Measurements from ENCODE around the gene HTRA3.
A peak's percentile ranks its signal among the peaks of the same experiment; 100 is the strongest.

Gene HTRA3

DNA sequence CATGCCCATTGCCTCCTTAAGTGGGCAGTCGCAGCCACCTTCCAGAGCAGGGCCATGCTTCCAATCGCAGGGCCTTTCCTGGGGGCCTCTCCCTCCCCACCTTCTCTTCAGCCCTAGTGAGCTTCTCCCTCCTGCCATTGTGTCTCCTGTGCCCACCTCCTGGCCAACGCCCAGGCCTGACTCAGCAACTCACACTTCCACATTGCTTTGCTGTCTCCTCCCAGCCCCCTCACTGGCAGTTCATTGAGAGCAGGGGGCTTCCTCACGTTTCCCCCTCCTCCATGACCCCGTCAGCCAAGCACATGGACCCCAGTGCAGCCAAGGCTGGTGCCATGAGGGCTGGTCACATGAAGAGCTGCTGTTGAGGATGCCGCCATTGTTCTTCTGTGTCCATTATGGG, 25.9 kb downstream of the HTRA3 start:
- TF ChIP-seq, protein P1, sequence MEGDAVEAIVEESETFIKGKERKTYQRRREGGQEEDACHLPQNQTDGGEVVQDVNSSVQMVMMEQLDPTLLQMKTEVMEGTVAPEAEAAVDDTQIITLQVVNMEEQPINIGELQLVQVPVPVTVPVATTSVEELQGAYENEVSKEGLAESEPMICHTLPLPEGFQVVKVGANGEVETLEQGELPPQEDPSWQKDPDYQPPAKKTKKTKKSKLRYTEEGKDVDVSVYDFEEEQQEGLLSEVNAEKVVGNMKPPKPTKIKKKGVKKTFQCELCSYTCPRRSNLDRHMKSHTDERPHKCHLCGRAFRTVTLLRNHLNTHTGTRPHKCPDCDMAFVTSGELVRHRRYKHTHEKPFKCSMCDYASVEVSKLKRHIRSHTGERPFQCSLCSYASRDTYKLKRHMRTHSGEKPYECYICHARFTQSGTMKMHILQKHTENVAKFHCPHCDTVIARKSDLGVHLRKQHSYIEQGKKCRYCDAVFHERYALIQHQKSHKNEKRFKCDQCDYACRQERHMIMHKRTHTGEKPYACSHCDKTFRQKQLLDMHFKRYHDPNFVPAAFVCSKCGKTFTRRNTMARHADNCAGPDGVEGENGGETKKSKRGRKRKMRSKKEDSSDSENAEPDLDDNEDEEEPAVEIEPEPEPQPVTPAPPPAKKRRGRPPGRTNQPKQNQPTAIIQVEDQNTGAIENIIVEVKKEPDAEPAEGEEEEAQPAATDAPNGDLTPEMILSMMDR (IDR thresholded peaks at IDR 0.05; ENCODE audit: unreplicated experiment in 3 of 3) = no peak
- peaks cover 6% of the 10 kb centered on the region for H3K4me1 Mint-ChIP-seq
- H3K36me3 Mint-ChIP-seq (ENCODE audit: low read depth) = peaks cover 14% of the 10 kb centered on the region
- peaks cover 10% of the 10 kb centered on the region for H3K9me3 Mint-ChIP-seq
- H3K27me3 Mint-ChIP-seq (ENCODE audit: low read depth) = no peaks in the 10 kb centered on the region
- no peak overlapping the region for H3K27ac Mint-ChIP-seq
- H3K4me3 Mint-ChIP-seq = no peak overlapping the region

- Mint-ChIP-seq H3K36me3 (ENCODE audit: low read depth) (peaks cover 21% of the 10 kb centered on the region), H3K27me3 (ENCODE audit: low read depth) (no peaks in the 10 kb centered on the region), H3K4me1 (peaks cover 6% of the 10 kb centered on the region), H3K9me3 (peaks cover 19% of the 10 kb centered on the region), H3K4me3 (no peak overlapping the region), H3K27ac (no peak overlapping the region)
- TF ChIP-seq, protein P1 (IDR thresholded peaks at IDR 0.05; ENCODE audit: unreplicated experiment in 3 of 3) = no peak
These were observed 26.9 kb downstream of the HTRA3 start for GRCh38 chr4:8296491-8296890.

DNA sequence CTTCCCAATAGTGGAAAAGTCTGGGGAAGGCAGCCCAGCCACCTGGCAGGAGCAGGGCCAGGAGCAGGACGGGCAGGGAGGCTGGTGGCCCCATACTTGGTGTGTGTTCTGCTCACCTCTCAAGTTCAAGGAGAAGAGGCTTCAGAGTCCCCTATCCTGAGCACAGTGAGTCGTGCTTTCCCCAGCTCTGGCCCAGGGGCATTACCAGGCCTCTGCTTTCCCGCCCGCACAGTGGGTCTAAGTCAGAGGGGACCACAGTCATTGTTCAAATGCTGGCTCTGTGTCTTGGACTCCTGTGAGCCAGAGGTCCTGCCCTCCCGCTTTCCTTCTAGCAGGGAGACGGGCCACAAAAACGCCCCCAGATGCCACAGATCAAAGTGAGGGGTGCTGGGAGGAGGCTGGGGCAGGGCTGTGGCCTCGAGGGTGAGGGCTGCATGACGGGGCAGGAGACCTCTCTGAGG, 27.6 kb downstream of the HTRA3 start:
- H3K9me3 Mint-ChIP-seq = peaks cover 19% of the 10 kb centered on the region

GRCh38 chr4:8297691-8298485, 28.3 kb downstream of the HTRA3 start:
- no peak overlapping the region for H3K4me3 Mint-ChIP-seq
- peak overlapping the region in 1 of 3 experiments; percentile 0 for H3K27ac Mint-ChIP-seq
- H3K9me3 Mint-ChIP-seq = peaks cover 24% of the 10 kb centered on the region

More for the DNA sequence above, 27.6 kb downstream of the HTRA3 start:
- Mint-ChIP-seq H3K4me1 (peaks cover 6% of the 10 kb centered on the region), H3K27me3 (ENCODE audit: low read depth) (no peaks in the 10 kb centered on the region), H3K27ac (no peak overlapping the region), H3K36me3 (ENCODE audit: low read depth) (peaks cover 21% of the 10 kb centered on the region), H3K4me3 (no peak overlapping the region)
- TF ChIP-seq, protein P1 (IDR thresholded peaks at IDR 0.05; ENCODE audit: unreplicated experiment in 3 of 3) = no peak

DNA sequence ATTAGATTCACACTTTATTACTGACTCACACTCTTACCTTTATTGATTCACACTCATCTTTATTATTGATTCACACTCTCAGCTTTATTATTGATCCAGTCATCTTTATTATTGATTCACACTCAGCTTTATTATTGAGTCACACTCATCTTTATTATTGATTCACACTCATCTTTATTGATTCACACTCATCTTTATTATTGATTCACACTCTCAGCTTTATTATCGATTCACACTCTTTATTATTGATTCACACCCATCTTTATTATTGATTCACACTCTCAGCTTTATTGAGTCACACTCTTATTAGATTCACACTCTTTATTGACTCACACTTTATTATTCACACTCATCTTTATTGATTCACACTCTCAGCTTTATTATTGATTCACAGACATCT, 31.3 kb downstream of the HTRA3 start:
- Mint-ChIP-seq H3K36me3 (ENCODE audit: low read depth) (peaks cover 22% of the 10 kb centered on the region), H3K27me3 (ENCODE audit: low read depth) (peaks cover 2% of the 10 kb centered on the region), H3K4me1 (peaks cover 6% of the 10 kb centered on the region), H3K27ac (no peak overlapping the region), H3K4me3 (no peak overlapping the region), H3K9me3 (peaks cover 21% of the 10 kb centered on the region)
- TF ChIP-seq, protein P1 (IDR thresholded peaks at IDR 0.05; ENCODE audit: unreplicated experiment in 3 of 3) = no peak

More at GRCh38 chr4:8297691-8298485, 28.3 kb downstream of the HTRA3 start:
- no peaks in the 10 kb centered on the region for H3K27me3 Mint-ChIP-seq (ENCODE audit: low read depth)
- H3K36me3 Mint-ChIP-seq (ENCODE audit: low read depth) = peaks cover 24% of the 10 kb centered on the region
- peaks cover 6% of the 10 kb centered on the region for H3K4me1 Mint-ChIP-seq
- TF ChIP-seq, protein P1 (IDR thresholded peaks at IDR 0.05; ENCODE audit: unreplicated experiment in 3 of 3) = no peak

All from nephron (organoid).